Kidney epithelial cell (primary cell): ENCODE data around the gene AMOTL1. TPM values are rescaled to one million over a fixed set of nuclear protein-coding genes. Genes with fewer than 3 reads are reported as not detected.

ENCODE experiments used
- DNase-seq: peaks from one replicate; pipeline ENCODE4 v3.0.0-alpha.2; 2010; ENCODE audit warnings: low read depth
- H3K27me3 ChIP-seq: 2 replicates; pipeline ENCODE4 v1.6.0; 2011; ENCODE audit warnings: low read length; ENCODE audit not compliant: control insufficient read depth, insufficient read depth
- H3K36me3 ChIP-seq: 2 replicates; pipeline ENCODE4 v1.5.1; 2011; ENCODE audit warnings: low read length; ENCODE audit not compliant: control insufficient read depth, insufficient read depth
- H3K4me3 ChIP-seq: 2 replicates; pipeline ENCODE4 v1.5.1; 2011; ENCODE audit warnings: low read depth, mild to moderate bottlenecking, control low read depth, low read length
- CTCF ChIP-seq: IDR thresholded peaks from 2 replicates; pipeline ENCODE4 v1.5.1; 2011; ENCODE audit warnings: mild to moderate bottlenecking, moderate library complexity, low read length, control low read depth, inconsistent platforms; ENCODE audit not compliant: insufficient read depth, poor library complexity, severe bottlenecking
- total RNA-seq: library from RNA; depleted of rRNA; stranded (reverse); fragments of >200 nt; gene quantifications from 2 replicates; pipeline ENCODE4 v1.2.3, GENCODE V29; 2015

AMOTL1 gene
- total RNA-seq, 1 donor from 2014 or later: 48.8 TPM

- Histone ChIP-seq H3K4me3 (no peak overlapping the region), H3K27me3 (no peaks in the 10 kb centered on the region), H3K36me3 (no peaks in the 10 kb centered on the region)
- no peak for DNase-seq
- TF ChIP-seq CTCF: no peak
Measured at GRCh38 chr11:94922321-94923003, 154.3 kb downstream of the AMOTL1 start.

GRCh38 chr11:94923004-94923334 lies 154.8 kb downstream of the AMOTL1 start:
- Histone ChIP-seq H3K4me3 (no peak overlapping the region), H3K27me3 (no peaks in the 10 kb centered on the region), H3K36me3 (no peaks in the 10 kb centered on the region)
- TF ChIP-seq CTCF: no peak
- DNase-seq: no peak

- H3K27me3 ChIP-seq: no peaks in the 10 kb centered on the region
- no peaks in the 10 kb centered on the region for H3K36me3 ChIP-seq
- TF ChIP-seq CTCF: no peak
- H3K4me3 ChIP-seq: no peak overlapping the region
- no peak for DNase-seq
Measured at GRCh38 chr11:94924171-94924572, 156.0 kb downstream of the AMOTL1 start.

GRCh38 chr11:94924612-94925011 lies 156.5 kb downstream of the AMOTL1 start:
- DNase-seq: no peak
- H3K27me3 ChIP-seq: no peaks in the 10 kb centered on the region
- no peaks in the 10 kb centered on the region for H3K36me3 ChIP-seq
- TF ChIP-seq CTCF: no peak
- H3K4me3 ChIP-seq: no peak overlapping the region

- Histone ChIP-seq H3K4me3 (no peak overlapping the region), H3K27me3 (no peaks in the 10 kb centered on the region), H3K36me3 (no peaks in the 10 kb centered on the region)
- no peak for TF ChIP-seq CTCF
- no peak for DNase-seq
Measured at GRCh38 chr11:94925422-94926270, 157.5 kb downstream of the AMOTL1 start.
